ENCODE results near the gene PMP22. TPM values are rescaled to one million over a fixed set of nuclear protein-coding genes. Genes with fewer than 3 reads are reported as not detected.
"Not testable (repeated sequence)": the region's sequence is repeated elsewhere in the genome, so short reads cannot be mapped to it uniquely, and the experiment has no call there.

PMP22 gene
- polyA plus RNA-seq, 4 donors: 53.1 to 210 (median 77.5) TPM

DNA sequence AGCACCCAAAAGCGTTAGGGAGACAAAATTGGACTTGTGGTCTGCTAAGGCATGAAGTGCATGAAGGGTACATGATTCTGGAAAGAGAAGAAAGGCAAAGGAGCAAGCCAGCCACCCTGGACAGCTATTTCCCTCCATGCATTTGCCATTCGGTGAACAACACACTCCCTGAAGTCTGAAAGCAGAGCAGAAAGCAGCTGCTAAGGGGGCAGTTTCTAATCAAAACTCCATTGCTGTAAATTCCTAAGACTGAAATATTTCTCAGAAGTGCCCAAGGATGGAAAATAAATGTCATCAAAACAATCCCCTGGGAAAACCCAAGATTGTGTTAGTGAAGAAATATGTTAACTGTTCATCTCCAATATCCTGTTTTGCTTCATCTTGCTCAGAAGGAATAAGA, 44.3 kb downstream of the PMP22 start:
- no peak for DNase-seq (ENCODE audit: low read depth in 4 of 4, low spot score in 3 of 4)

DNA sequence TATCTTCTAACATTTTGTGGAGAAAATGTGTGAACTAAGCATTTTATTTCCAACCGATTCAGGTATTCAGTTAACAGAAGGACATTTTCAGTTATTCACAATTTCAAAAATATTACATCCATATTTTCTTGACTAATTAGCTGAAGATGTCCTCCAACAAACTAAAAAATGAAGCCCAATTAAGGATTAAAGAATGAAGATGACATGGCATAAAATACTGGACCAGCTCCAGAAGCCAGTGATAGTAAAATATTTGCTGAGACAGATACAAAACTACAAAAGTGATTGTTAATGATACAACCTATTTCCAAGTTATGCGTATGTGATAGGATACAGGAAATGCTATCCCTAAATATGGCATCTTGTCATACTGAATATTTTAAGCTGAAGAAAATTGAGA, 48.6 kb downstream of the PMP22 start:
- no peak for DNase-seq (ENCODE audit: low read depth in 4 of 4, low spot score in 3 of 4)

DNA sequence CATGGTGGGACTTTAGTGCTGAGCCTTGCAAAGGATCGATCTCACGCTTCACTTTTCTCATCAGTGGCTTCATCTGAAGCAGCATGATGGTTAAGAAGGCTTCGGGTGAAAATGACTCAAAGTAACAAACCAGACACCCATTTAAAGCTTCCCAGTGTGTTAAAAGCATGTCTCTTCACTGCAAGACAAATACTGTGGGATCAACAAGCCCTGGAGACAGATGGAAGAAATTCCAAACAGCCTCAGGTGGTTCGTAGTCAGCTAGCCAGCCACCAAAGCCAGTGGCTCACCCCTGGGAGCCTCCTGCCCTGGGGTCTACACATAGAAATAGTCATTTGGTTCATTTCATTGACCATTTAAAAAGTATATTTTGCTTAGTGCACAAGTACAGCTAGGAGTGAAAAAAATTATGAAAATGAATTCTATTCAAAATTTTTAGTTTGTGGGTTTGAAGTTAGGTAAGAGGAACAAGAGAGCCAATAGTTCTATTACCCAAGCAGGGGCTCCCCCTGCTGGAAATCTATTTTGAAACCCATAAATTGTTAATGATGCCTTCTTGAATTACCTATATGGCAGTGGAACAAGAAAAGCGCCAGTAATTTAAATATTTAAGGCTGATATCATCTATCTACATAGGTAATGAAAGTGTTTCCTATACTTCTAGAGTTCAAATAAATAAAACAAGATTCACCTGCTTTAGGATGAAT, 51.6 kb downstream of the PMP22 start:
- DNase-seq (ENCODE audit: low read depth in 4 of 4, low spot score in 3 of 4): no peak

DNA sequence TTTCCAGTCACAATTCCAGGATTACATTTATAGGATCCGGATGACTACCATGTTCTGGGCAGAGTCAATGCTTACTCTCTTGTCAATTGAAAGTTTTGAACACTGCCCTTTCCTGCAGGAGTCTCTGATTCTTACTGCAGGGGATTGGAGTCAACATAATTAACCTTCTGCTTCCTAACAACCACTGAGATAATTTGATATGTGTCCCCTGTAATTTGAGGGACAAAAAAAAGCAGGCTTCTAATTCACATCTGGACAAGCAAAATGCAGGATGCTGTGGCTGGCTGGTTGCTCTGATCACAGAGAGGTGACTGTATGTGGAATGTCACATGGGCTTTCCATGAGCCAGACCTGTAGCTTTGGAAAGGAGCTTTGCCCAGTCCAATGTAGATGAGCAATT, 54.9 kb downstream of the PMP22 start:
- DNase-seq (ENCODE audit: low read depth in 4 of 4, low spot score in 3 of 4): no peak

DNA sequence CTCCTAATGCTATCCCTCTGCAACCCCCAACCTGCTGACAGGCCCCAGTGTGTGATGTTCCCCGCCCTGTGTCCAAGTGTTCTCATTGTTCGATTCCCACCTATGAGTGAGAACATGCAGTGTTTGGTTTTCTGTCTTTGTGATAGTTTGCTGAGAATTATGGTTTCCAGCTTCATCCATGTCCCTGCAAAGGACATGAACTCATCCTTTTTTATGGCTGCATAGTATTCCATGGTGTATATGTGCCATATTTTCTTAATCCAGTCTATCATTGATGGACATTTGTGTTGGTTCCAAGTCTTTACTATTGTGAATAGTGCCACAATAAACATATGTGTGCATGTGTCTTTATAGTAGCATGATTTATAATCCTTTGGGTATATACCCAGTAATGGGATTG, 62.1 kb downstream of the PMP22 start:
- DNase-seq (ENCODE audit: low read depth in 4 of 4, low spot score in 3 of 4): not testable (repeated sequence)

DNA sequence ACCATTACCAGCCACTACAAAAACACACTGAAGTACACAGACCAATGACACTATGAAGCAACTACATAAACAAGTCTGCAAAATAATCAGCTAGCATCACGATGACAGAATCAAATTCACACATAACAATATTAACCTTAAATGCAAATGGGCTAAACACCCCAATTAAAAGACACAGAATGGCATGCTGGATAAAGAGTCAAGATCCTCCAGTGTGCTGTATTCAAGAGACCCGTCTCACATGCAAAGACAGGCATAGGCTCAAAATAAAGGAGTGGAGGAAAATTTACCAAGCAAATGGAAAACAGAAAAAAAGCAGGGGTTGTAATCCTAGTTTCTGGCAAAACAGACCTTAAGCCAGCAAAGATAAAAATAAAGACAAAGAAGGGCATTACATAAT, 64.6 kb downstream of the PMP22 start:
- not testable (repeated sequence) for DNase-seq (ENCODE audit: low read depth in 4 of 4, low spot score in 3 of 4)

DNA sequence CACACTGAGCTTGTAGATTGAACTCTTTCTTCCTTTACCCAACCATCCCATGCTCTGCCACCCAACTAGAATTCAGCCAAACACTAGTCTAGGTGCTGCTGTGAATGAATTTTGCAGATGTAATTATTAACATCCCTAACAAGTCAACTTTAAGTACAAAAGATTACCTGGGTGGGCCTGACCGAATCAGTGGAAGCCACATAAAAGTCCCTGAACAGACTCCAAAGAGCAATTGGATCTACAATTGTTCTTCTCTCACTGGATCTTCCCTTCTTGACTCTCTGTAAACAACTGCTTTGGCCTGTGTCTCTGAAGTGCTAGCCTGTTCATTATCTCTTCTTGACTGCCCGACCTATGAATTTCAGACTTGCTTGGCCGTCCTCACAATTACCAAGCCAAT, 67.9 kb downstream of the PMP22 start:
- DNase-seq (ENCODE audit: low read depth in 4 of 4, low spot score in 3 of 4): no peak

DNA sequence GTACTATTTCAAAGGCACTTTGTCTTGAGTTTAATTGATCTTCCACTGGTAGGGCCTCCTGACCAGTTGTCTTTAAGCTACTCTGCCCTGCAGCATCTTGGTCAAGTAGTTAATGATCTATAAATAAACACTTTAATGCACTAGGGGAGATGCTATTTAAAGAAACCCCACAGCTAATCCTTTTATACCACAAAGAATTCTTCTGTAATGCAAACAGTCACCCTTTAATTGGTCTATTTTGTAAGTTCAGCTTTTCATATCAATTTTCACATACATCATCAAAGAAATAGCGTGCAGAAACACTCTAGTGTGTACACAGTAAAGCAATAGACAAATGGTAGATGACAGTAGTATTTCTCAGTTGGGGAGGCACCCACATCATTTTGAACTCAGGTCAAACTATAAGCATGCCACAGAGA, 70.3 kb downstream of the PMP22 start:
- DNase-seq (ENCODE audit: low read depth in 4 of 4, low spot score in 3 of 4): no peak

DNA sequence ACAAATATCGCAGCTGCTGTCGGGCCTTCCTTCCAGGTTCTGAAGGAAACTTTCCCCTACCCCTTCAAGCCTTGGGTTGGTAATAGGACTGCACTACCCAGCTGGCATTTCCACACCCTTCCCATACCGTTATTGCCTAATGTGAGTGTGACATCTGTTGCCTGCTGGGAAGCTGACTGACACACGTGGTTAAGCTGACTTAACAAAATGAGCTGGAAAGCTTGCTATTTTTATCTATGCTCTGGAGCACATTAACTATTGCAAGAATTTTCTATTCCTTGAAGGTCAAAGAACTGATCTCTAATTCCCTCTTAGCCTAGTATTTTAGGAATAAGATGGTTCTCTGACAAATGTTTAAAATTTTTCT, 79.5 kb downstream of the PMP22 start:
- no peak for DNase-seq (ENCODE audit: low read depth in 4 of 4, low spot score in 3 of 4)

DNA sequence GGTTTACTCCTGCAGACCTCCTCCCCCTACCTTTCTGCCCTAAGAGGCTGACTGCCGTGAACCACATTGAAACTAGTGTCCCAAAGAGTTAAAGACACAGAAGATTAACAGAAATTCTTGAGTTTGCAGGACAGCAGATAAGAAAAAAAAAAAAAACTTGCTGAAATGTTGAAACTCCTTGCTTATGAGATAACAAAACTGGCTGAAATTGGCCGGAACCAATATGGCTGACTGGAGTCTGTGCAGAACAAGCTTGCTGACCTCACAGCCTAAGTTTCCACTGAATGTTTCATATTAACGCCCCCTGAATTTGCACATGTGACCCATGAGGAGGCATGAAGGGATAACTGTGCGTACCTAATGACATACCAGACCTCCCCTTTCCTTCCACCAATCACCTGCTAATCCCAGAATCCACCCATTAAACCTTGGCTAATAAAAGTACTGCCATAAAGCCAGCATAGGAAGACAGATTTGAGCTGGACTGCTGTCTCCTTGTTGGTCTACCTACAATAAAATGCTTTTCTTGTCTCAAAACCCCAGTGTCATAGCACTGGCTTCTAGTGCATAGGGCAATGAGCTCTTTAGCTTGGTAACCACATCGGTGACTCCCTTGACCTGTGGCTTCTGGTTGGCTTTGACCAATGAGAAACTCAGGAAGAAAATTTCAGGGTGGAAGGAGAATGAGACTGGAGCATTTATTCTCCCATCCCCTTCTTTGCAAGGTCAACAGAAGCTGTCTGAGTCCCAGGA, 80.1 kb downstream of the PMP22 start:
- no peak for DNase-seq (ENCODE audit: low read depth in 4 of 4, low spot score in 3 of 4)

DNA sequence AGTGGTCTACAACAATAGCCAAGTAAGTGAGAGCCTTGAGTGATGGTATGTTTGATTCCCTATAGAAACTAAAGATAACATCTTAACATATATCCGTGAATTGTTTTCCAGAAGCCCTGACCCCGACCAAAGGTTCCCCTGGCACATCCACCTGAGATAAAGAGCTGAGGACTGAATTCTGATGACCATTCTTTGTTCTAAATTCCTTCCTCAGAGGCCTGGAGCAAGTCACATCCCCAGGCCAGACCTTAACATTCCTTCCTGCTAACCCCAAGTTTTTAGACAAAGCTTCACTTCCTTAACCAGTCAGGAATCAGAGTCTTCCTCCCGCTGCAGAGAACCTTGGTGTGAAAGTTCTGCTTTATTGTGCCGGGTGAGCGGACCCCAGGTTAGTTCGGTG, 83.3 kb downstream of the PMP22 start:
- no peak for DNase-seq (ENCODE audit: low read depth in 4 of 4, low spot score in 3 of 4)

DNA sequence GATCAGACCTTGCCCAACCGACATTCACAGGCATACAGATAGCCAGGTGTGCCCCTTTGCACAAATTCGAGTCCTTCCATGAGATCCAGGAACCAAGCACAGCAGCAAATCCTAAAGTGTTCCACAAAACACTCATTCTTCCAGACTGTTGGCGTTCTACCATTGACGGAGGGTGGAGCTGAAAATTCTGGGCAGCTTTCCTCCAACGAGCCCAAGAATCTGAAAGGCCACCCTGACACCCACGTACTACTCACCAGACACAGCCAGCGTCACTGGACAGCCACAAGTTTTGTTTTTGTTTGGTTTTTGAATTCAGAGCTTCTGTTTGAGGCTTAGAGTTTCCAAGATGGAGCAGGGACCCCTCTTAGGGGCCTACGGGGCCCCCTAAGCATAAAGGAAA, 83.8 kb downstream of the PMP22 start:
- no peak for DNase-seq (ENCODE audit: low read depth in 4 of 4, low spot score in 3 of 4)

DNA sequence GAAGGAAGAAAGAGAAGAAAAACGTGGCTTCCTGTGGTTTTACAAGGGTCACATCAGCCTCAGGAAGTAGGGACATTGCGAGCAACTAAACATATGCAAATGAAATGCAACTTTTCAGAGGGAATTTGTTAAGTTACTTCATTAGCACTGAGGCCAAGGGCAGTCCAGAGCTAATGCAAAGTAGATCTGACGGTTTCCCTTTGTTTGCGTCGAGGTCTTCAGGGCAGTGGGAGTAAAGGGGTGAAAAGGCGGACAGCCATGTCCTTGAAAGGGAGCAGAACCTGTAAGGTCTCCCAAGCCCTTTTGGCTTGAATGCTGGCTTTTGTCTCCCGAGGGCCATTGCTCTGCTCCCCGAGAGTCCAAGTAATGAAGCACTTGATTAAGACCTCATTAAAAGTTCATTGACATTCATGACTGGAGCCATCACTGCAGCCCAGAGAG, 85.0 kb downstream of the PMP22 start:
- no peak for DNase-seq (ENCODE audit: low read depth in 4 of 4, low spot score in 3 of 4)

Other genes with a start within 250 kb of the PMP22 start
- gene TEKT3, start 76.3 kb upstream of the PMP22 start, polyA plus RNA-seq (ENCODE audit: insufficient read length in 4 of 4): 1 to 10 TPM in 3 of 4 donors, under 1 TPM in 1; 0.96 to 3.0 (median 1.3) TPM
- gene CDRT4, start 202.3 kb upstream of the PMP22 start, polyA plus RNA-seq (ENCODE audit: insufficient read length in 4 of 4): 1 to 10 TPM; 1.5 to 9.9 (median 4.0) TPM